GM12872 (cell line): ENCODE data around the gene SMIM38.

ENCODE experiments used
- CTCF ChIP-seq: IDR thresholded peaks from 3 replicates; pipeline ENCODE4 v1.5.1; 2011; ENCODE audit warnings: low read depth, mild to moderate bottlenecking, low read length, moderate library complexity; ENCODE audit not compliant: insufficient read depth

The SMIM38 gene

GRCh38 chr11:69155302-69156234 lies at the start of gene SMIM38:
SMIM38 (plus strand) TSS chr11:69155935; CDS start chr11:69157847, 1,912 bp downstream.
- no peak for TF ChIP-seq CTCF

DNA sequence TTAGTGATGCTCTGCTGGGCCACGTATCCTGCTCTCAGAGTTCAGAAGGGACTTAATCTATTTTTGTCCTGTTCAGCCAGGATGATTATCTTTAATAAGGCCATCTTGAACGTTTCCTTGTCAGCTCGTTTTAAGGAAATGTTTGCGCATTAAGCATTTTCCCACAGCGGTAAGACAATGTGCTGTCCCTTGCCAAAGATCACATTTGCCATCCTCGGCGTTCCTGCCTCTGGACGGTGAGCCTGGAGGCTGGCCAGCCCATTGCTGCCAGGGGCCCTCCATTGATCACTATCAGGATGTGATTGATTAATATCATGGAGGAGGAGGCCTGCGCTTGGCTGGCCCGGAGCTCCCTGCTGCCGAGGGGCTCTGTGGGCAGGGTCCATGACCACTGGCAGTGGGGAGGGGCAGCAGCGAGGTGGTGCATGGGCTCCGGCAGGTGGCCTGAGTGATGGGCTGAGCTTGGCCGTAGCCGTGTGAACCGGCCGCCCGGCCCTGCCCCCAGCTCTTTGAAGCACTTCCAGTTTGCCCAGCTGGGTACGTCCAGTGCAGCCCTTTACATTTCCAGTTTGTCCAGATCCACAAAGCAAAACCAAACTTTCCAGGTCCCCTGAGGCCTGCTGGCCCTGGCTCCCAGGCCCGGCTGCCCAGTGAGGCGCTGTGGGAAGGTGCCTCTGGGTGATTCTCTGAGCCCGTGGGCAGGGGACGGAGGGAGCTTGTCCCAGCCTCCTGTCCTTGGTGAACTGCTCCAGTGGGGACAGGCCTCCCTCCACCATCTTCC lies 49.5 kb upstream of the SMIM38 start:
- TF ChIP-seq CTCF: no peak

DNA sequence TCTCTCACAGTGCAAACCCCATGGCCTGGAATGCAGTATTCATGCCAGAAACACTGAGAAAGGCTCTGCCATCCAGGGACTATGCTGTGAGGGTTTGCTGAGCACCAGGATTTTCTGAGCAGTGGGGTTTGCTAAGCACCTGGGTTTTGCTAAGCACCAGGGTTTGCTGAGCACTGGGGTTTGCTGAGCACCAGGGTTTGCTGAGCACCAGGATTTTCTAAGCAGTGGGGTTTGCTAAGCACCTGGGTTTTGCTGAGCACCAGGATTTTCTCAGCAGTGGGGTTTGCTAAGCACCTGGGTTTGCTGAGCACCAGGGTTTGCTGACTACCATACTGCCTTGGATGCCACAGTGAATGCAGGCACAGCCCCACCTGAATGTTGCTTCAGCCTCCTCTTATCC lies 48.3 kb upstream of the SMIM38 start:
- no peak for TF ChIP-seq CTCF

DNA sequence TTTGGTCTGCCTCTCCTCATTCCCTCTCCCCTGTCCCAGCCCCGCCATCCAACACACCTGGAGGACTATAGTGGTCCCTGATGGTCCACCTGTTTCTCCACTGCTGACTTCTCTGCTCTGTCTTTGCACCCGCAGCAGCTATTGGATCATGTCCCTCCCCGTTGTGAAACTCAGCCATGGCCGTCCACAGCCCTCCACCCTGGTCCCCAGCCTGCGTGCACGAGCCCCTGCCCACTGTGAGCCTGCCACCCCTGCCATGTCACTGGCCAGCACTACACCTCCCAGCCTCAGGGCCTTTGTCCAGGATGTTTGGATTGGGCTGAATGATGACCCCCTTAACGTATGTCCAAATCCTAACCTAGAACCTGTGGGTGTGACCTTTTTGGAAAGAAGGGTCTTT lies 47.7 kb upstream of the SMIM38 start:
- TF ChIP-seq CTCF: no peak

GRCh38 chr11:69108559-69108958 lies 47.2 kb upstream of the SMIM38 start:
- no peak for TF ChIP-seq CTCF

DNA sequence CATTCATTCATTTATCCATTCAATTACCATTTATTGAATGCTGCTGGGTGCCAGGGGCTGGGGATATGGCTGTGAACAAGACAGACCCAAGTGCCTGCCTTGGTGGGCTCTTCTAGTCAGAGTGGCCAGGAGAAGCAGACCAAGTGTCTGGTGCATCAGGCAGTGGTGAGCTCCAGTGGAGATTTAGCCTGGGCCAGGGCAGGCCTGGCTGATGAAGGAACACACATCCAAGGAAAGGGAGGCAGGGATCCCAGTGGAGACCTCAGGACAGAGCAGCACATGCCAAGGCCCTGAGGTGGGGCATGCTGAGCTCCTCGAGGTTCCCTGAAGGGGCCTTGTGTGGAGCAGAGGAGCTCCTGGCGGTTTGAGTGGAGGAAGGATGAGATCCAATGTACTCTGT lies 46.6 kb upstream of the SMIM38 start:
- no peak for TF ChIP-seq CTCF

DNA sequence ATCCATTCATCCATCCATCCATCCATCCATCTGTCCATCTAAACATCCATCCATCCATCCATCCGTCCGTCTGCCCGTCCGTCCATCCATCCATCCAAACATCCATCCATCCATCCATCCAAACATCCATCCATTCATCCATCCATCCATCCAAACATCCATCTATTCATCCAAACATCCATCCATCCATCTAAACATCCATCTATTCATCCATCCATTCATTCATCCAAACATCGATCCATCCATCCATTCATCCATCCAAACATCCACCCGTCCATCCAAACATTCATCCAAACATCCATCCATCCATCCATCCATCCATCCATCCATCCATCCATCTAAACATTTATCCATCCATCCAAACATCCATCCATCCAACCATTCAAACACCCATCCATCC lies 45.3 kb upstream of the SMIM38 start:
- TF ChIP-seq CTCF: no peak
